GM12878 (cell line): ENCODE data around the gene AASDH. TPM values are rescaled to one million over a fixed set of nuclear protein-coding genes. Genes with fewer than 3 reads are reported as not detected.

Experiments
- ATAC-seq: fragments of 200-7000 bp; cut with Tn5 transposase; 3 replicates; pipeline ENCODE4 v1.9.1; 2020; ENCODE audit warnings: mild to moderate bottlenecking, moderate library complexity
- BruUV-seq: library from RNA; stranded (reverse); fragments of 400-500 nt; replicated peaks from 2 replicates; lab custom pipeline; 2021; lab: Mats Ljungman, UMichigan
- CTCF ChIA-PET: fragments of 300-600 bp; sonication (Branson Sonifier 250); formaldehyde crosslinking; extraction: SDS; loops from one replicate; lab custom pipeline; 2021; ENCODE audit warnings: inconsistent platforms; lab: Yijun Ruan, JAX
- POLR2A ChIA-PET: fragments of 350-600 bp; formaldehyde crosslinking; extraction: SDS; loops from one replicate; lab custom pipeline; 2021; ENCODE audit warnings: inconsistent platforms; lab: Charles Lee
- RAD21 ChIA-PET: fragments of 300-600 bp; sonication (Branson Sonifier 250); formaldehyde crosslinking; loops from one replicate; lab custom pipeline; 2023; ENCODE audit warnings: antibody characterized with exemption; ENCODE audit not compliant: unreplicated experiment; lab: Charles Lee
- SMC1A ChIA-PET: fragments of 300-600 bp; sonication (Branson Sonifier 250); formaldehyde crosslinking; loops from one replicate; lab custom pipeline; 2023; ENCODE audit not compliant: unreplicated experiment, uncharacterized antibody; lab: Charles Lee
- DNase-seq: peaks from one replicate; pipeline ENCODE4 v3.0.0-alpha.2; 2011; ENCODE audit warnings: low read depth, low spot score
- FAIRE-seq: peaks from 3 replicates; lab custom pipeline; 2011; peaks lifted over from hg19 to GRCh38; lab: Jason Lieb, UNC
- H2AFZ ChIP-seq: 2 replicates; pipeline ENCODE4 v1.6.0; 2011; ENCODE audit warnings: low read depth, low read length, control low read depth; ENCODE audit not compliant: control insufficient read depth
- H3K27ac ChIP-seq: 2 replicates; pipeline ENCODE4 v1.5.1; 2011; ENCODE audit warnings: control low read depth; ENCODE audit not compliant: control insufficient read depth, insufficient read depth
- H3K27me3 ChIP-seq, 2 experiments: replicated peaks in 1 of 2; 2 replicates each; pipeline versions ENCODE4 v1.6.0 to v1.6.1; 2011; ENCODE audit warnings: low read length in 1 of 2; ENCODE audit not compliant: control insufficient read depth in 2 of 2, insufficient read depth in 2 of 2
- H3K36me3 ChIP-seq, 2 experiments: 2 replicates each; pipeline ENCODE4 v1.5.1; 2011; ENCODE audit warnings: low read length in 1 of 2; ENCODE audit not compliant: control insufficient read depth in 2 of 2, insufficient read depth in 2 of 2
- H3K4me1 ChIP-seq: 2 replicates; pipeline ENCODE4 v1.6.1; 2011; ENCODE audit warnings: mild to moderate bottlenecking, low read length, moderate library complexity, mixed read lengths; ENCODE audit not compliant: control insufficient read depth, insufficient read depth
- H3K4me2 ChIP-seq: 2 replicates; pipeline ENCODE4 v1.6.0; 2011; ENCODE audit warnings: control low read depth; ENCODE audit not compliant: control insufficient read depth, insufficient read depth
- H3K4me3 ChIP-seq: fragments of 200-600 bp; sonication (generic); 2 replicates; pipeline ENCODE4 v1.5.1; 2016
- H3K79me2 ChIP-seq: 2 replicates; pipeline ENCODE4 v1.6.0; 2011; ENCODE audit warnings: low read length; ENCODE audit not compliant: control insufficient read depth, insufficient read depth
- H3K9ac ChIP-seq: 2 replicates; pipeline ENCODE4 v1.8.0; 2011; ENCODE audit warnings: low read length, control low read depth, mixed read lengths; ENCODE audit not compliant: control insufficient read depth, insufficient read depth
- H3K9me3 ChIP-seq: replicated peaks from 3 replicates; pipeline ENCODE4 v1.5.1; 2011; ENCODE audit warnings: mild to moderate bottlenecking, low read length; ENCODE audit not compliant: control insufficient read depth, insufficient read depth
- H4K20me1 ChIP-seq: 2 replicates; pipeline ENCODE4 v1.6.0; 2011; ENCODE audit not compliant: control insufficient read depth, insufficient read depth
- BHLHE40 ChIP-seq, 2 experiments: fragments of 450-650 bp in 1 of 2; IDR thresholded peaks; 2 replicates each; pipeline ENCODE4 v1.6.1; 2011 to 2017; ENCODE audit warnings: low read depth in 2 of 2, borderline replicate concordance in 1 of 2, improper control_type of control experiment in 1 of 2, low read length in 1 of 2, mild to moderate bottlenecking in 1 of 2
- BRCA1 ChIP-seq: IDR thresholded peaks from 2 replicates; pipeline ENCODE4 v1.6.1; 2011; ENCODE audit warnings: low read depth, low read length, improper control_type of control experiment
- CEBPB ChIP-seq, 2 experiments: fragments of 150-350 bp in 1 of 2; IDR thresholded peaks; 2 replicates each; pipeline ENCODE4 v1.6.1; 2012 to 2014; ENCODE audit warnings: low read depth in 2 of 2, low read length in 2 of 2, borderline replicate concordance in 1 of 2, inconsistent platforms in 1 of 2
- DPF2 ChIP-seq: fragments of 450-650 bp; IDR thresholded peaks from 2 replicates; pipeline ENCODE4 v1.6.1; 2017; ENCODE audit warnings: mild to moderate bottlenecking
- EZH2 ChIP-seq: IDR thresholded peaks from 2 replicates; pipeline ENCODE4 v1.6.1; 2012; ENCODE audit warnings: low read depth, mild to moderate bottlenecking, control low read depth, inconsistent platforms, low read length, borderline replicate concordance; ENCODE audit not compliant: control insufficient read depth
- GABPA ChIP-seq: IDR thresholded peaks from 2 replicates; pipeline ENCODE4 v1.6.1; 2014; ENCODE audit warnings: antibody characterized with exemption, low read depth, mild to moderate bottlenecking, inconsistent platforms
- NR2C2 ChIP-seq: IDR thresholded peaks from 2 replicates; pipeline ENCODE4 v1.6.1; 2011; ENCODE audit warnings: borderline replicate concordance, low read depth; ENCODE audit not compliant: control insufficient read depth, insufficient read length
- SMARCA5 ChIP-seq: fragments of 450-650 bp; IDR thresholded peaks from 2 replicates; pipeline ENCODE4 v1.6.1; 2017; ENCODE audit warnings: mild to moderate bottlenecking
- SPI1 ChIP-seq: IDR thresholded peaks from 2 replicates; pipeline ENCODE4 v1.6.1; 2011; ENCODE audit warnings: low read depth, mild to moderate bottlenecking, low read length, moderate library complexity, borderline replicate concordance; ENCODE audit not compliant: insufficient read depth
- SUZ12 ChIP-seq: fragments of 200-600 bp; sonication (generic); IDR thresholded peaks from one replicate; pipeline ENCODE4 v1.6.1; 2018; ENCODE audit warnings: antibody characterized with exemption, mild to moderate bottlenecking; ENCODE audit not compliant: unreplicated experiment
- TAF1 ChIP-seq: IDR thresholded peaks from 2 replicates; pipeline ENCODE4 v1.6.1; 2011; ENCODE audit warnings: mild to moderate bottlenecking, low read depth, low read length, borderline replicate concordance
- WGBS: methylation state at CpG from one replicate; pipeline ENCODE4 v1.1.6; 2016; ENCODE audit warnings: low lambda C conversion rate; ENCODE audit not compliant: insufficient replicate concordance, insufficient coverage; ENCODE audit errors: missing lambda C conversion rate; 5-methylcytosine and 5-hydroxymethylcytosine counted together
- in situ Hi-C: fragments of 300-500 bp; cut with MboI; formaldehyde crosslinking; loops from 9 replicates; pipeline ENCODE4 v1.14.3; 2018; ENCODE audit warnings: mixed read lengths
- intact Hi-C: fragments of 100-400 bp; cut with micrococcal nuclease; formaldehyde crosslinking; loops from one replicate; pipeline ENCODE4 v1.14.2; 2022; ENCODE audit not compliant: unreplicated experiment
- polyA plus RNA-seq, 11 experiments: library from polyadenylated mRNA; depleted of rRNA in 4 of 11; unstranded in 6 of 11; stranded (reverse) in 5 of 11; fragments of >200 nt; fragmentation: Nextera tagmentation in 4 of 11; fragmentation: Illumina TruSeq in 1 of 11; extraction: Ambion mirVana in 4 of 11; extraction: Trizol in 1 of 11; gene quantifications; 1 replicate in 1 of 11; 2 replicates in 10 of 11; pipeline versions ENCODE4 v1.2.1 to v1.2.3, GENCODE V29; 2011 to 2016; ENCODE audit warnings: inconsistent platforms in 2 of 11, missing spikeins in 2 of 11, low read depth in 1 of 11
- total RNA-seq, 4 experiments: library from RNA; depleted of rRNA in 3 of 4; stranded (reverse); fragments of >200 nt in 3 of 4; fragmentation: Illumina TruSeq in 1 of 4; extraction: Trizol in 1 of 4; gene quantifications; 2 replicates each; pipeline versions ENCODE4 v1.2.1 to v1.2.3, GENCODE V29; 2013 to 2021
- TF ChIP-seq, protein P1 (sequence below): IDR thresholded peaks from 2 replicates; pipeline ENCODE4 v1.6.1; 2012; ENCODE audit warnings: mild to moderate bottlenecking, low read depth, low read length
- TF ChIP-seq, protein P2 (sequence below): IDR thresholded peaks from 2 replicates; pipeline ENCODE4 v1.6.1; 2012; ENCODE audit warnings: low read depth, low read length, improper control_type of control experiment
- TF ChIP-seq, protein P3 (sequence below): fragments of 450-650 bp; formaldehyde crosslinking; IDR thresholded peaks from 2 replicates; pipeline ENCODE4 v1.5.0; 2022; ENCODE audit warnings: mild to moderate bottlenecking, missing genetic modification characterization

The AASDH gene
- total and polyA plus RNA-seq, 10 of the 15 experiments (the other 5 are each of a cell fraction or from before 2014, with no cell fraction given) = 7.3 to 19.1 (median 11.3) TPM

DNA sequence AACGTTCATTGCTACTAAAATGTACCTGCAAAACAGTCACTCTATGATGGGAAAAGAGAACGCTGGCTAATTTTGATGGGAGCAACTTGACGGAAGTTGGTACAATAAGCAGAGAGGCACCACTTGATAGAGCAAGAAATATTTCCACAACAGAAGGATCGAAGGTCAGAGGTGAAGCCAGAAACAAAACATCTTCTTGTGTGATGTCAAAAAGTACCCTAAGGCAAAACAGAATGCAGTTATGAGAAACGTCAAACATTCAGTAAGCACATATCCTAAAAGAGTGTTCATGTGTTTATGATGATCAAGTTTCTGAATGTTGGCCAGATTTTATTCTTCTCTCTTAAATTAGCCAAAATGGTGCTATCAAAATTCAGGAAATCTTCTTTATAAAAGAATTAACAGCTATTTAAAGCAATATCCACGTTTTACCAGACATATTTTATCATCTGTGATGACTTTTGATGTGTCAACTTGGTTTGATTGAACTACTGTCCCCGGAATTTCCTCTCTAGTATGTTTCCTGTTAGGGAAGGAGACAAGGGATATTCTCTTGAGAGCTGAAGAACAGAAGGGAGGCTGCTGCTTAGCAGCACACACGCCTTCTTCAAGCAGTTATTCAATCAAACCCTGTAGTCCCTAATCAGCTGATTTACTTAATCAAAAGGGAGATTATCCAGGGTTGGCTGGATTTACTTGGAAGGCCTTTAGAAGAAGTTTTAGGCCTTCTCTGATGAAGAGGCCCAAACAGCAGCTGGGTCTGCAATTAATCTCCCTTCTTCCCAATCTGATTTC lies 15.7 kb downstream of the AASDH start:
- H3K79me2 ChIP-seq = no peaks in the 10 kb centered on the region
- DNase-seq = no peak
- H3K9me3 ChIP-seq = no peaks in the 10 kb centered on the region
- POLR2A ChIA-PET = no interaction called here
- ATAC-seq = no peak
- intact Hi-C loops = no loop called here
- no peak overlapping the region for H3K27ac ChIP-seq
- no peak for FAIRE-seq
- in situ Hi-C loops = no loop called here
- TF ChIP-seq BRCA1 (no peak), EZH2 (no peak), GABPA (no peak), SPI1 (no peak), CEBPB (IDR thresholded peaks at IDR 0.05; ENCODE audit: borderline replicate concordance in 1 of 2, low read depth in 2 of 2, low read length in 2 of 2) (no peak), NR2C2 (no peak), TAF1 (no peak), DPF2 (no peak), SMARCA5 (no peak), BHLHE40 (IDR thresholded peaks at IDR 0.05; ENCODE audit: borderline replicate concordance in 1 of 2, low read depth in 2 of 2, low read length in 1 of 2) (no peak), SUZ12 (no peak)
- TF ChIP-seq, protein P1, sequence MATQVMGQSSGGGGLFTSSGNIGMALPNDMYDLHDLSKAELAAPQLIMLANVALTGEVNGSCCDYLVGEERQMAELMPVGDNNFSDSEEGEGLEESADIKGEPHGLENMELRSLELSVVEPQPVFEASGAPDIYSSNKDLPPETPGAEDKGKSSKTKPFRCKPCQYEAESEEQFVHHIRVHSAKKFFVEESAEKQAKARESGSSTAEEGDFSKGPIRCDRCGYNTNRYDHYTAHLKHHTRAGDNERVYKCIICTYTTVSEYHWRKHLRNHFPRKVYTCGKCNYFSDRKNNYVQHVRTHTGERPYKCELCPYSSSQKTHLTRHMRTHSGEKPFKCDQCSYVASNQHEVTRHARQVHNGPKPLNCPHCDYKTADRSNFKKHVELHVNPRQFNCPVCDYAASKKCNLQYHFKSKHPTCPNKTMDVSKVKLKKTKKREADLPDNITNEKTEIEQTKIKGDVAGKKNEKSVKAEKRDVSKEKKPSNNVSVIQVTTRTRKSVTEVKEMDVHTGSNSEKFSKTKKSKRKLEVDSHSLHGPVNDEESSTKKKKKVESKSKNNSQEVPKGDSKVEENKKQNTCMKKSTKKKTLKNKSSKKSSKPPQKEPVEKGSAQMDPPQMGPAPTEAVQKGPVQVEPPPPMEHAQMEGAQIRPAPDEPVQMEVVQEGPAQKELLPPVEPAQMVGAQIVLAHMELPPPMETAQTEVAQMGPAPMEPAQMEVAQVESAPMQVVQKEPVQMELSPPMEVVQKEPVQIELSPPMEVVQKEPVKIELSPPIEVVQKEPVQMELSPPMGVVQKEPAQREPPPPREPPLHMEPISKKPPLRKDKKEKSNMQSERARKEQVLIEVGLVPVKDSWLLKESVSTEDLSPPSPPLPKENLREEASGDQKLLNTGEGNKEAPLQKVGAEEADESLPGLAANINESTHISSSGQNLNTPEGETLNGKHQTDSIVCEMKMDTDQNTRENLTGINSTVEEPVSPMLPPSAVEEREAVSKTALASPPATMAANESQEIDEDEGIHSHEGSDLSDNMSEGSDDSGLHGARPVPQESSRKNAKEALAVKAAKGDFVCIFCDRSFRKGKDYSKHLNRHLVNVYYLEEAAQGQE = no peak
- TF ChIP-seq, protein P2, sequence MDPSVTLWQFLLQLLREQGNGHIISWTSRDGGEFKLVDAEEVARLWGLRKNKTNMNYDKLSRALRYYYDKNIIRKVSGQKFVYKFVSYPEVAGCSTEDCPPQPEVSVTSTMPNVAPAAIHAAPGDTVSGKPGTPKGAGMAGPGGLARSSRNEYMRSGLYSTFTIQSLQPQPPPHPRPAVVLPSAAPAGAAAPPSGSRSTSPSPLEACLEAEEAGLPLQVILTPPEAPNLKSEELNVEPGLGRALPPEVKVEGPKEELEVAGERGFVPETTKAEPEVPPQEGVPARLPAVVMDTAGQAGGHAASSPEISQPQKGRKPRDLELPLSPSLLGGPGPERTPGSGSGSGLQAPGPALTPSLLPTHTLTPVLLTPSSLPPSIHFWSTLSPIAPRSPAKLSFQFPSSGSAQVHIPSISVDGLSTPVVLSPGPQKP = no peak
- TF ChIP-seq, protein P3, sequence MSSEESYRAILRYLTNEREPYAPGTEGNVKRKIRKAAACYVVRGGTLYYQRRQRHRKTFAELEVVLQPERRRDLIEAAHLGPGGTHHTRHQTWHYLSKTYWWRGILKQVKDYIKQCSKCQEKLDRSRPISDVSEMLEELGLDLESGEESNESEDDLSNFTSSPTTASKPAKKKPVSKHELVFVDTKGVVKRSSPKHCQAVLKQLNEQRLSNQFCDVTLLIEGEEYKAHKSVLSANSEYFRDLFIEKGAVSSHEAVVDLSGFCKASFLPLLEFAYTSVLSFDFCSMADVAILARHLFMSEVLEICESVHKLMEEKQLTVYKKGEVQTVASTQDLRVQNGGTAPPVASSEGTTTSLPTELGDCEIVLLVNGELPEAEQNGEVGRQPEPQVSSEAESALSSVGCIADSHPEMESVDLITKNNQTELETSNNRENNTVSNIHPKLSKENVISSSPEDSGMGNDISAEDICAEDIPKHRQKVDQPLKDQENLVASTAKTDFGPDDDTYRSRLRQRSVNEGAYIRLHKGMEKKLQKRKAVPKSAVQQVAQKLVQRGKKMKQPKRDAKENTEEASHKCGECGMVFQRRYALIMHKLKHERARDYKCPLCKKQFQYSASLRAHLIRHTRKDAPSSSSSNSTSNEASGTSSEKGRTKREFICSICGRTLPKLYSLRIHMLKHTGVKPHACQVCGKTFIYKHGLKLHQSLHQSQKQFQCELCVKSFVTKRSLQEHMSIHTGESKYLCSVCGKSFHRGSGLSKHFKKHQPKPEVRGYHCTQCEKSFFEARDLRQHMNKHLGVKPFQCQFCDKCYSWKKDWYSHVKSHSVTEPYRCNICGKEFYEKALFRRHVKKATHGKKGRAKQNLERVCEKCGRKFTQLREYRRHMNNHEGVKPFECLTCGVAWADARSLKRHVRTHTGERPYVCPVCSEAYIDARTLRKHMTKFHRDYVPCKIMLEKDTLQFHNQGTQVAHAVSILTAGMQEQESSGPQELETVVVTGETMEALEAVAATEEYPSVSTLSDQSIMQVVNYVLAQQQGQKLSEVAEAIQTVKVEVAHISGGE (CRISPR knock-in tag) = no peak
- CTCF ChIA-PET = interaction anchor here (0.6 kb wide), 1 partner anchor 80 kb away, joined by 3 read pairs; no protein-coding TSS in a partner anchor
- no peak overlapping the region for H3K4me2 ChIP-seq
- H3K36me3 ChIP-seq = no peaks in the 10 kb centered on the region
- H2AFZ ChIP-seq = no peak overlapping the region
- H3K9ac ChIP-seq = no peak overlapping the region
- SMC1A ChIA-PET = no interaction called here
- H3K4me3 ChIP-seq = no peak overlapping the region
- no TSS peak for BruUV-seq
- WGBS = 66% methylated on average over 8 of the region's 8 CpGs
- RAD21 ChIA-PET = no interaction called here
- no peaks in the 10 kb centered on the region for H4K20me1 ChIP-seq
- no peaks in the 10 kb centered on the region for H3K27me3 ChIP-seq
- H3K4me1 ChIP-seq = no peaks in the 10 kb centered on the region
